Measurements from ENCODE around the gene MISFA.

The MISFA gene

GRCh38 chr11:18612394-18612793, 12.8 kb downstream of the MISFA start:
- 100% methylated on average over 3 of the region's 4 CpGs for WGBS (ENCODE audit: extremely low coverage, insufficient coverage, insufficient read length)
- Histone ChIP-seq H2AFZ (ENCODE audit: insufficient read depth, low read length, poor library complexity) (no peak overlapping the region), H3K4me2 (ENCODE audit: low read length) (no peak overlapping the region), H3K4me3 (ENCODE audit: low read depth, low read length) (no peak overlapping the region), H2BK5ac (ENCODE audit: low read depth, low read length, poor library complexity) (no peak overlapping the region), H3K9me3 (ENCODE audit: insufficient read depth, low read depth, low read length) (no peaks in the 10 kb centered on the region), H3K27ac (ENCODE audit: low read depth, low read length) (no peak overlapping the region), H4K8ac (ENCODE audit: low read depth, low read length) (no peak overlapping the region), H3K9ac (ENCODE audit: low read length) (no peak overlapping the region), H2AK5ac (ENCODE audit: low read length) (no peak overlapping the region), H3K79me2 (ENCODE audit: control insufficient read depth, insufficient read depth, low read length, poor library complexity) (no peaks in the 10 kb centered on the region), H4K12ac (ENCODE audit: low read depth, low read length) (no peak overlapping the region), H3K23ac (ENCODE audit: low read length) (no peak overlapping the region), H3K27me3 (ENCODE audit: insufficient read depth, low read length) (no peaks in the 10 kb centered on the region), H3K36me3 (ENCODE audit: control insufficient read depth in 1 of 2, insufficient read depth in 2 of 2, low read length in 2 of 2) (peaks cover 20 to 33% of the 10 kb centered on the region in 2 experiments), H3K79me1 (ENCODE audit: low read length) (no peaks in the 10 kb centered on the region), H2BK12ac (ENCODE audit: low read length) (no peak overlapping the region), H3K4me1 (ENCODE audit: control insufficient read depth in 1 of 2, insufficient read depth in 2 of 2, low read length in 2 of 2) (no peaks in the 10 kb centered on the region), H3K14ac (ENCODE audit: low read length) (no peak overlapping the region), H2BK120ac (ENCODE audit: insufficient read depth, low read length, poor library complexity) (no peak overlapping the region), H3K18ac (ENCODE audit: low read length) (no peak overlapping the region), H4K91ac (ENCODE audit: low read depth, low read length) (no peak overlapping the region), H3K4ac (ENCODE audit: low read depth, low read length) (no peak overlapping the region)
- no peak for DNase-seq

- Histone ChIP-seq H3K9me3 (ENCODE audit: insufficient read depth, low read depth, low read length) (no peaks in the 10 kb centered on the region), H2BK5ac (ENCODE audit: low read depth, low read length, poor library complexity) (no peak overlapping the region), H3K4me3 (ENCODE audit: low read depth, low read length) (no peak overlapping the region), H3K4me1 (ENCODE audit: control insufficient read depth in 1 of 2, insufficient read depth in 2 of 2, low read length in 2 of 2) (no peaks in the 10 kb centered on the region), H2AK5ac (ENCODE audit: low read length) (no peak overlapping the region), H3K4ac (ENCODE audit: low read depth, low read length) (no peak overlapping the region), H3K79me2 (ENCODE audit: control insufficient read depth, insufficient read depth, low read length, poor library complexity) (no peaks in the 10 kb centered on the region), H3K79me1 (ENCODE audit: low read length) (no peaks in the 10 kb centered on the region), H3K27ac (ENCODE audit: low read depth, low read length) (no peak overlapping the region), H3K18ac (ENCODE audit: low read length) (no peak overlapping the region), H4K12ac (ENCODE audit: low read depth, low read length) (no peak overlapping the region), H3K23ac (ENCODE audit: low read length) (no peak overlapping the region), H4K8ac (ENCODE audit: low read depth, low read length) (no peak overlapping the region), H3K14ac (ENCODE audit: low read length) (no peak overlapping the region), H2AFZ (ENCODE audit: insufficient read depth, low read length, poor library complexity) (no peak overlapping the region), H2BK120ac (ENCODE audit: insufficient read depth, low read length, poor library complexity) (no peak overlapping the region), H3K9ac (ENCODE audit: low read length) (no peak overlapping the region), H2BK12ac (ENCODE audit: low read length) (no peak overlapping the region), H4K91ac (ENCODE audit: low read depth, low read length) (no peak overlapping the region), H3K27me3 (ENCODE audit: insufficient read depth, low read length) (no peaks in the 10 kb centered on the region), H3K36me3 (ENCODE audit: control insufficient read depth in 1 of 2, insufficient read depth in 2 of 2, low read length in 2 of 2) (peaks cover 22 to 26% of the 10 kb centered on the region in 2 experiments), H3K4me2 (ENCODE audit: low read length) (no peak overlapping the region)
- DNase-seq, result no peak
- WGBS (ENCODE audit: extremely low coverage, insufficient coverage, insufficient read length), result no CpG with 5 or more reads among the region's 10 CpGs
These were observed 15.1 kb downstream of the MISFA start for GRCh38 chr11:18614667-18615066.

- no peaks in the 10 kb centered on the region for H3K79me1 ChIP-seq (ENCODE audit: low read length)
- peaks cover 19 to 20% of the 10 kb centered on the region in 2 experiments for H3K36me3 ChIP-seq (ENCODE audit: control insufficient read depth in 1 of 2, insufficient read depth in 2 of 2, low read length in 2 of 2)
- no peak overlapping the region for H4K12ac ChIP-seq (ENCODE audit: low read depth, low read length)
- H3K4ac ChIP-seq (ENCODE audit: low read depth, low read length), result no peak overlapping the region
- no peak overlapping the region for H2BK5ac ChIP-seq (ENCODE audit: low read depth, low read length, poor library complexity)
- no peak overlapping the region for H3K4me3 ChIP-seq (ENCODE audit: low read depth, low read length)
- DNase-seq, result peak in 1 of 2 donors; percentile 18
- no peak overlapping the region for H3K14ac ChIP-seq (ENCODE audit: low read length)
- no peak overlapping the region for H3K23ac ChIP-seq (ENCODE audit: low read length)
- H3K9me3 ChIP-seq (ENCODE audit: insufficient read depth, low read depth, low read length), result no peaks in the 10 kb centered on the region
- WGBS (ENCODE audit: extremely low coverage, insufficient coverage, insufficient read length), result no CpG with 5 or more reads among the region's 11 CpGs
- no peak overlapping the region for H3K18ac ChIP-seq (ENCODE audit: low read length)
- H2AFZ ChIP-seq (ENCODE audit: insufficient read depth, low read length, poor library complexity), result no peak overlapping the region
- no peak overlapping the region for H2BK12ac ChIP-seq (ENCODE audit: low read length)
- H2BK120ac ChIP-seq (ENCODE audit: insufficient read depth, low read length, poor library complexity), result no peak overlapping the region
- no peak overlapping the region for H3K4me2 ChIP-seq (ENCODE audit: low read length)
- H3K79me2 ChIP-seq (ENCODE audit: control insufficient read depth, insufficient read depth, low read length, poor library complexity), result no peaks in the 10 kb centered on the region
- no peaks in the 10 kb centered on the region for H3K4me1 ChIP-seq (ENCODE audit: control insufficient read depth in 1 of 2, insufficient read depth in 2 of 2, low read length in 2 of 2)
- no peak overlapping the region for H3K9ac ChIP-seq (ENCODE audit: low read length)
- H4K8ac ChIP-seq (ENCODE audit: low read depth, low read length), result no peak overlapping the region
- H3K27me3 ChIP-seq (ENCODE audit: insufficient read depth, low read length), result no peaks in the 10 kb centered on the region
- H4K91ac ChIP-seq (ENCODE audit: low read depth, low read length), result no peak overlapping the region
- H2AK5ac ChIP-seq (ENCODE audit: low read length), result no peak overlapping the region
- H3K27ac ChIP-seq (ENCODE audit: low read depth, low read length), result no peak overlapping the region
These were observed 16.2 kb downstream of the MISFA start for GRCh38 chr11:18615628-18616392.

GRCh38 chr11:18617688-18618341, 18.2 kb downstream of the MISFA start:
- Histone ChIP-seq H4K12ac (ENCODE audit: low read depth, low read length) (no peak overlapping the region), H3K18ac (ENCODE audit: low read length) (no peak overlapping the region), H3K23ac (ENCODE audit: low read length) (no peak overlapping the region), H2BK120ac (ENCODE audit: insufficient read depth, low read length, poor library complexity) (no peak overlapping the region), H3K79me1 (ENCODE audit: low read length) (no peaks in the 10 kb centered on the region), H3K4ac (ENCODE audit: low read depth, low read length) (no peak overlapping the region), H3K14ac (ENCODE audit: low read length) (no peak overlapping the region), H3K27me3 (ENCODE audit: insufficient read depth, low read length) (no peaks in the 10 kb centered on the region), H3K4me3 (ENCODE audit: low read depth, low read length) (no peak overlapping the region), H2AK5ac (ENCODE audit: low read length) (no peak overlapping the region), H3K79me2 (ENCODE audit: control insufficient read depth, insufficient read depth, low read length, poor library complexity) (no peaks in the 10 kb centered on the region), H3K9me3 (ENCODE audit: insufficient read depth, low read depth, low read length) (peaks cover 2% of the 10 kb centered on the region), H3K36me3 (ENCODE audit: control insufficient read depth in 1 of 2, insufficient read depth in 2 of 2, low read length in 2 of 2) (peaks cover 15 to 16% of the 10 kb centered on the region in 2 experiments), H4K8ac (ENCODE audit: low read depth, low read length) (no peak overlapping the region), H3K4me2 (ENCODE audit: low read length) (no peak overlapping the region), H3K4me1 (ENCODE audit: control insufficient read depth in 1 of 2, insufficient read depth in 2 of 2, low read length in 2 of 2) (no peaks in the 10 kb centered on the region), H3K9ac (ENCODE audit: low read length) (no peak overlapping the region), H2AFZ (ENCODE audit: insufficient read depth, low read length, poor library complexity) (no peak overlapping the region), H3K27ac (ENCODE audit: low read depth, low read length) (no peak overlapping the region), H2BK5ac (ENCODE audit: low read depth, low read length, poor library complexity) (no peak overlapping the region), H4K91ac (ENCODE audit: low read depth, low read length) (no peak overlapping the region), H2BK12ac (ENCODE audit: low read length) (no peak overlapping the region)
- DNase-seq, result no peak
- WGBS (ENCODE audit: extremely low coverage, insufficient coverage, insufficient read length), result no CpG with 5 or more reads among the region's 10 CpGs
